ENCODE data around the gene GPR37.

- no peak for TF ChIP-seq CTCF (conservative IDR thresholded peaks at IDR 0.05; ENCODE audit: low read depth, low read length)
- TF ChIP-seq EZH2 (IDR thresholded peaks at IDR 0.05; ENCODE audit: low read length, unreplicated experiment), result no peak
- no peak for TF ChIP-seq EZH2phosphoT487 (IDR thresholded peaks at IDR 0.05; ENCODE audit: borderline replicate concordance, low read length)
Measured at GRCh38 chr7:124791426-124791825, 25.8 kb upstream of the GPR37 start.
